Hematopoietic multipotent progenitor cell treated with erythropoietin and hydrocortisone succinate and interleukin-3 and kit ligand, for 8 days (in vitro differentiated cells): ENCODE measurements around the gene LINC00632.

Source experiments
- DNase-seq: peaks from one replicate; pipeline ENCODE4 v3.0.0-alpha.2; 2015

LINC00632 gene

DNA sequence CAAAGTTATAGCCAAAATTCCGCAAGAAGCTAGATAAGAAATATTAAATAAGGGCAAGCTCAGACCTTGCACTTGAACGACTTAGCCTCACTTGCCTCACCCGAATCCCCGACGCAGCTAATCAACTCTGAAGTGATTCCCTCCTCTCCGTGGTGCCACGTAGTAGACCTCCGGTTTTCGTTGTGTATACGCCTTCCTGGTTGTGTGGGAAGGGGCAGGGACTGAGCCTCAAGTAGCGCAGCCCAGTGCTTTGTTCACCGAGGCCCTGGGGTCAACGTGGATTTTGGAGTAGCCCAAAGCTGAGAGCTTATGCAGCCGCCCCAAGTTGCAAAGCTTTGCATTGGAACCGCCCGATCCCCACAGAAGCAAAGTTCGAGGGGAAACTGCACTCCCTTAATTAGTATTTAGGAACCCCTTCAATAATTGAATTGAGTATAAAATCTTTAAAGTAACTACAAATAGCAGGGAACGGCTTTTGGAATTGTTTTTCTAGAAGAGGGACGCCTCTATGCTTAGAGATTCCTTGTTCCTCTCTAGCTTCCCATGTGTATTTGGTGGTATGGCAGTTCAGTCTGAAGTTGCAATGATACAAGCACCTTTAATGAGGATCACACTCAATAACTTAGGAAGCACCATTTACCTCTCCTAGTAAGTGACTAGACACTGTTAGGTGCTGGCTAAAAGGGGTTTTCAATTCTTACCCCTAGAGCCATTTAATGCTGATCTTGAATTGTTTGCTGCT, 55.7 kb downstream of the LINC00632 start:
- DNase-seq: no peak

DNA sequence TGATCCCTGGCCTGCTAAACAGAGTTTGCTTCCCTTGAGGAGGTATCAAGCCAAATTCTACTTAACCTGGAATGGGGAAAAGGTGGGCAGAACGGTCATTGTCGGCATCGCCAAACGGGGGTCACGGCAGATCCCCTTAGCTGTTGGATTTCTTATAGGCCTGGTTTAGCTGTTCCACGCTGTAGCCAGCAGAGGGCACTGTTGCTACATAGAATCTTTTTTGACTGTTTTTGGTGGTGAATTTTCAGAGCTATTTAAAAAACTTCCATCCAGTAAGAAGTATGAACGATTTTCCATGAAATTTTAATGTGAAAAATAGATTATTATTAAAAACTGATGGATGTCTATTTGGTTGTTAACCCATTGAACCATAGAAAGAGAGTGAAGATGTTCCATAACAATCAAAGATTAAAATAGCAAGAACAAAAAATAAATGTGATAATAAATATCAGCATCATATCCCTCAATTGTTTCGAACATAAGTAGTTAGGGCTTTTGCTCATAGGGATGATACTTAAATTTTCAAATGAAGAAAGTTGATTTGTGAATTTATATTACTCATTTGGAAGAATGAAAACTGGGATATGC, 56.6 kb downstream of the LINC00632 start:
- DNase-seq: peak; percentile 51

DNA sequence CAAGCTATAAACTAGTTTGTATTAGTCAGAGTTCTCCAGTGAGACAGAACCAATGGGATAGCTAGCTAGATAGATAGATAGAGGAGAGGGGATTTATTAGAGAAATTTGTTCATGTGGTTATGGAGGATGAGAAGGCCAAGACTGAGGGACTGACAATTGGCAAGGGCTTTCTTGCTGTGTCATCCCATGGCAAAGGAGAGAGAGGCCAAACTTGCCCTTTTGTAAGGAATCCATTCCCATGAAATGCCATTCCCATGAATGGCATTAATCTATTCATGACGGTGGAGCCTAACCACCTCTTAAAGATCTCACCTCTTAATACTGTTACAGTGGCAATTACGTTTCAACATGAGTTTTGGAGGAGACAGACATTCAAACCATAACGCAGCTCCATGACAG, 58.1 kb downstream of the LINC00632 start:
- no peak for DNase-seq

DNA sequence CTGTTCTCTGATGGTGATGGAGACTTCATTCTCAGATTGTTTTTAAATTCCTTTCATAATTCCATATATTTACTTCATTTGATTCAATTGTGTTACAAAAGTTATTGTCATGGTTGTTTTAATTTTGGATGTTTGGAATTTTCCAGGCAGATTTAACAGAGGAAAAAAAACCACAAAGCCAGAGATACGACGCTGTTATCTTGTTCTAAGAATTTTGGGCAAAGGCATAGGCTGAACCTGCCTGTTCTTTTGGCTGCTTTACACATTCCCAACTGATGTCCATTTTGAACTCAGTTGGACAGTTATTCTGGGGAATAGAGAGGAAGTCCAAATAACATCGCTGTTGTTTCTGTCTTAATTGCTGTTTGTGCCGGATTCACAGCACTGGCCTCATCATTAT, 65.7 kb downstream of the LINC00632 start:
- no peak for DNase-seq

DNA sequence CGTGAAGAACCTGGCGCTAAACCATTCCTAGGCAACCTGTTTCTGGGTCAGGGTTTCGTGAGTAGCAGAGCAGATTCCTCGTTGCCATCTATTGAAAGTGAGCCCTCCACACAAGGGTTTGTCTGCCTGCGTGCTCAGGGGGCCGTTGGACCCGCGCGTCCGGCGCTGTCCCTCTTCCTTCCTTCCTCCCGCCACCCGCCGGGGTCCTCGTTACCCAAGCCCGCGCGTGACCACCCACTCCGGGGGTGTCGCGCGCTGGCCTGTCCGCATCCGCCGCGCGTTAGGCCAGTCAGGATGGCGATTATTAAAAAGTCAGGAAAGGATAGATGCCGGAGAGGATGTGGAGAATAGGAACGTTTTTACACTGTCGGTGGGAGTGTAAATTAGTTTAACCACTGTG, 66.8 kb downstream of the LINC00632 start:
- DNase-seq: no peak

DNA sequence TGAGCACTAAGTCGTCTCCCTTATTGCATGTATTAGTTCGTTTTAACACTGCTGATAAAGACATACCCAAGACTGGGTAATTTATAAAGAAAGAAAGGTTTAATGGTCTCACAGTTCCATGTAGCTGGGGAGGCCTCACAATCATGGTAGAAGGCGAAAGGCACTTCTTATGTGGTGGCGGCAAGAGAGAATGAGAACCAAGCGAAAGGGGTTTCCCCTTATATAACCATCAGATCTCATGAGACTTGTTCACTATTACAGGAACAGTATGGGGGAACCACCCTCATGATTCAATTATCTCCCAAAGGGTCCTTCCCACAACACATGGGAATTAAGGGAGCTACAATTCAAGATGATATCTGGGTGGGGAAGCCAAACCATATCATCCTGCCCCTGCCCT, 85.1 kb downstream of the LINC00632 start:
- no peak for DNase-seq

DNA sequence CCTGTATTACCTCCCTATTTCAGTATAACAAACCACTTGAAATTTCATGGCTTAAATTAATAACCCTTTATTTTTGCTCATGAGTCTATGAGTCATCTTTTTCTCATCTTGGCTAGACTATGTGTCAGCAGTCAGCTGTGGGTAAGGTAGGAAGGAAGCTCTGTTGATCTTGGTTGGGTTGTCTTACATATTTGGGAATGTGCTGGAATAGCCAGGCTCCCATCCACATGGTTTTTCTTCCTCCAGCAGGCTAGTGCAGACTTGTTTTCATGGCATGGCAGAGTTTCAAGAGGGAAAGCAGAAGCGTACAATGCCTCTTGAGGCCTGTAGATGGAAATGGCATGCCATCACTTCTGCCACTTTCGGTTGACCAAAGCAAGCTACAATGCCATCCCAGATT, 89.7 kb downstream of the LINC00632 start:
- no peak for DNase-seq

DNA sequence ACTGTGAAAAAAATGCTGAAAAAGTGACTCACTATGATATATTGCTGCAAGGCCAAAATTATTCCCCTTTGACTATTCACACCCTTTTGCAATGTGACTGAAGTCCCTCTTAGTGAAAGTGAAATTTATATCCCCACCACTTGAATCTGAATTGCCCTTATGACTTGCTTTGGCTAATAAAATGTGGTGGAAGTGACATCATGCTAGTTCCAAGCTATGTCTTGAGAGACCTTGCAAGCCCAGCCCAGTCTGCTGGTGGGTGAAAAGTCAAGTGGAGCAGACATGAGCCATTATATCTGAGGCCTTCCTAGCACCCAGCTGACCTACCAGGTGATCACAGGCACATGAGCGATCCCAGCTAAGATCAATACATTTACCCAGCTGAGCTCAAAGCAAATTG, 94.7 kb downstream of the LINC00632 start:
- no peak for DNase-seq

DNA sequence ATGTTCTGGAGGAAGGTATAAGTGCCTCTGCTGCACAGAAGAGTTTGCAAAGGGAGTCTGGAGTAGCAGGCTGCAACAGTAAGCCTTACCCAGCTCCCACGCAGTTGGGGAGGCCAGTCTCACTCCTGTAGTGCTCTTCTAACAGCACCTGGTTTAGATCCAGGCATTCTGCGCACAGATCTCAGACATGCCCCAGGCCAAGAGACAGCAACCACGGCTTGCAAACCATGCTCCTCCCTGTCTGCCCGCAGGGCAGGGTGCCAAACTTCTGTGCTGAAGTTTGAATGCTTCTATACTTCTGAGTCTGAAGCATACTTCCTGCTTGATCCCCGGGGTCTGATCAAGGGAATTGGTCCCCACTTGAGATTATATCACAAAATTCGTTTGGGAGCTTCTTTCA, 106.3 kb downstream of the LINC00632 start:
- no peak for DNase-seq

DNA sequence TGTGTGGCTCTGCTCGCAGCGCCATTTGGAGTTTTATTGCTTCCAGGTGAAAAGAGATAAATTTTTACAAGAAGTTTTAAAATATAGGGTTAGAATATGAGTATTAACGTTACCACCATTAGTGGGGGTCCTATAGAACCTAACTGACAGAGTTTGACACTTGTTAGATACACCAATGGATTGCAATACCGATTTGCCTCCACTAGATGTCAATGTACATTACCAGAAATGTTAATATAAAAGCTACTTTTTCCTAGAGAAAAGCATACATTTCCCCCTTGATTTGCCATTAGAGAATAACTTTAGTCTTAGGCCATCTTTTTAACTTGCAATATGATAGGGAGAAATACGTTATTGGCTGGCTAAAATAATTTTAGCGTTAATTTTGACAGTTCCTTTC, 108.4 kb downstream of the LINC00632 start:
- DNase-seq: peak; percentile 4

DNA sequence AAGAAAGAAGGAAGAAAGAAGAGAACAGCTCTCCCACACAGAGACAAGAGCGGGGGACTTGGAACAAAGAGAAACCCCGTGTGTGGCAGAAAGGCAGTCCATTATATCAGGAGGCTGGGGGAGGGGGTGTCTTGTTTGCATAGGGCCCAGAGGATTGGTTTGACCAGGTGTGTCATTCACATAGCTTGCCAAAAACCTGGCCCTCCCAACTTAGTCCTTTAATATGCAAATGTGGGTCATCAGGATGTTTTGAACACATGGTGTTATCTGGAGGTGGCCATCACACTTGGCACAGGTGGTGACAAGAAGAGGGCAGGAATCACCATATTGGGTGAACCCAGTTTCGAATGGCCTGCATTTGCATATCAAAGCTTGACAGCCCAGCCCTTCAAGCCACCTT, 111.7 kb downstream of the LINC00632 start:
- DNase-seq: no peak

DNA sequence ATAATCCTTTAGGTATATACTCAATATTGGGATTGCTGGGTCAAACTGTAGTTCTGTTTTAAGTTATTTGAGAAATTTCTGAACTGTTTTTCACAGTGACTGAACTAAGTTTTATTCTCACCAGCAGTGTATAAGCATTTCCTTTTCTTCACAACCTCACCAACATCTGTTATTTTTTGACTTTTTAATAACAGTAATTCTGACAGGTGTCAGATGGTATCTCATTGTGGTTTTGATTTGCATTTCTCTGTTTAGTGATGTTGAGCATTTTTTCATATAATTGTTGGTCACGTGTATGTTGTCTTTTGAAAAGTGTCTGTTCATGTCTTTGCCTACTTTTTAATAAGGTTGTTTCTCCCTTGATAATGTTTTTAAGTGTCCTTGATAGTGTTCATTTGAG, 112.6 kb downstream of the LINC00632 start:
- DNase-seq: no peak

DNA sequence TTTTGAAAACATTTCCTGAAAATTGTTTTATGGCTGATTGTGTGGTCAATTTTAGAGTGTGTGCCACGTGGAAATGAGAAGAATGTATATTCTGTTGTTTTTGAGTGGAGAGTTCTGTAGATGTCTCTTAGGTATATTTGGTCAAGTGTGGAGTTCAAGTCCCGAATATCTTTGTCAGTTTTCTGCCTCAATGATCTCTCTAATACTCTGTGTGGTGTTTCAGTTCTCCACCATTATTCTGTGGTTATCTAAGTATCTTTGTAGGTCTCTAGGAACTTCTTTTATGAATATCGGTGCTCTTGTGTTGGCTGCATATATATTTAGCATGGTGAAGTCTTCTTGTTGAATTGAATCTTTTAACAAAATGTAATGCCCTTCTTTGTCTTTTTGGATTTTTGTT, 113.3 kb downstream of the LINC00632 start:
- DNase-seq: no peak

DNA sequence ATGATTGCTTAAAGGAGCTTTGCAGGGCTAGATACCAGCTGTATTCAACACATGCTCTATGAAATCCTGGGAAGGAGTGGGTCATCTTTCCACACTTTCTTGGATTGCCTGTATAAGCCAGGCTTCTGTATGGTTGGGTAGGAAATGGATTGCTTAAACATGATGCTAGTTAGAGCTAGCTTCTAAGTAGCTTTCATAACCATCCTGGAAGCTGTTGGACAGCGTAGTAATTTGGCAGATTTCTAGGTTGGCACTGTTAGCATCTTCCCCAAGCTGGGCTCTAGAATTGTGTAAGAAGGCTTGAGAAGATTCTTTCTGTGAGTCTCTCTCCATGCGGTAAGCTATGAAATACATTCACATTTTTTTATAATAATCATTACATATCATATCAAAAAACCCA, 127.3 kb downstream of the LINC00632 start:
- no peak for DNase-seq
